ENCODE measurements around the gene RAB13.

Gene RAB13

GRCh38 chr1:153977250-153978240 lies 8.6 kb downstream of the RAB13 start, which contains the start of gene JTB:
JTB (minus strand) TSS chr1:153977674; CDS start chr1:153977252, 422 bp downstream.
- DNase-seq: peak; percentile 90

DNA sequence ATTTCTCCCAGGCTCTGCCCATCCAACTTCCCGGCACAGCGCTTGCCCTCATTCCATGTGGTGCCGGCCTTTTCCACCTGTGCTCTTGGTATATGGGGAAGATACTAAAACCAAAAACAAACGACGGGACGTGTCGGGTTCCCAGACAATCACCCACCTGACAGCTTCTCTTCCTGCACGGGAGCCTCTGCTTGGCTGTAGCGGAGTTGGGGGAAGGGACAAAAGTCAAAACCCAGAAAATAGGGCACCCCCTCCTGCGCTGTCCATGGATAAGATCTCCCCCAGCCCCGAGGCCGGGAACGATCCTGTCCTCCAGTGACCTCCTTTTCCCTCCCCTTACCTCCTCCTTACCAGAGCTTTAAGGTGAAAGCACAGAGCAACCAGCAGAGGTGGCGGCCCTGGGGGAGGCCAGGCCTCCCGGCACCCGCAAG lies 9.3 kb downstream of the RAB13 start:
- DNase-seq: no peak

DNA sequence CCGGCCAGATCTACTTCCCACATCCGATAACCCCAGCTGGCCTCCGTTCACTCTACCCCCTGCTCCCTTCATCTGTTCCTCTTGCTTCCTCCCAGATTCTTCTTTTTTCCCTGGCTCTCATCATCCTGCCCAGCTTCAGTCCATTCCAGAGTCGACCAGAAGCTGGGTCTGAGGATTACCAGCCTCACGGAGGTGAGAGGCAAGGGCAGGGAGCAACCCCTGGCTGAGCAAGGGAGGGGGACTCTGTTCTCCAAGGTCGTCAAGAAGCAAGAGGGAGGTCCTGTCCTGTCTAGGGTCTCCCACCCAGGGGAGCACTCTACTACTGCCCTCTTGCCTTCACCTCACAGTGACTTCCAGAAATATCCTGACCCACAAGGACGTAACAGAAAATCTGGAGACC lies 12.6 kb downstream of the RAB13 start:
- no peak for DNase-seq

DNA sequence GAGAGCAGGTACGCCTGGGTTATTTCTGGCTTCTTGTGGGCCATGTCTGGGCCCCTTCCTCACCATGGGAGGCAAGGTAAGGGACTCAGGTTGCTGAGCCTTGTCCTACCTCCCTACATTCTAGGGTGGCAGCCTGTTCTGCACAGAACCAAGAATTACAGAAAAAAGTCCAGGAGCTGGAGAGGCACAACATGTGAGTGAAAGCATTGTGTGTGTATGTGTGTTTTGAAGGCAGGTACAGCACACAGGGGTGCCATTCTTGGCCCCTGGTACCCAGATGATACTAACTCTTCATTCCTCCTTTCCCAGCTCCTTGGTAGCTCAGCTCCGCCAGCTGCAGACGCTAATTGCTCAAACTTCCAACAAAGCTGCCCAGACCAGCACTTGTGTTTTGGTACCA lies 13.1 kb downstream of the RAB13 start:
- DNase-seq: no peak

GRCh38 chr1:153970346-153970745 lies 15.8 kb downstream of the RAB13 start:
- no peak for DNase-seq

GRCh38 chr1:153968972-153969371 lies 17.2 kb downstream of the RAB13 start:
- DNase-seq: no peak

DNA sequence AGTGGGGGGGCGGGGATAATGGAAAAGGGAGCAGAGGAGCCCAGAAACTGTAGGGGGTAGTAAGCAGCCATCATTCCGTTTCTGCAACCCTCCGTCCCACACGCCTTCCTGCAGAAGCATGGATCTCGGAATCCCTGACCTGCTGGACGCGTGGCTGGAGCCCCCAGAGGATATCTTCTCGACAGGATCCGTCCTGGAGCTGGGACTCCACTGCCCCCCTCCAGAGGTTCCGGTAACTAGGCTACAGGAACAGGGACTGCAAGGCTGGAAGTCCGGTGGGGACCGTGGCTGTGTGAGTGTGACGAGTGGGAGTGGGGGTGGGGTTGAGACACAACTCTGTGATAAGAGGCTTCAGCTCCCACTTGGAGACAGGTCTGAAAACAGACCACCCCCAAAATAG lies 17.7 kb downstream of the RAB13 start:
- DNase-seq: no peak

- DNase-seq: no peak
Measured at GRCh38 chr1:153968000-153968363, 18.2 kb downstream of the RAB13 start.

DNA sequence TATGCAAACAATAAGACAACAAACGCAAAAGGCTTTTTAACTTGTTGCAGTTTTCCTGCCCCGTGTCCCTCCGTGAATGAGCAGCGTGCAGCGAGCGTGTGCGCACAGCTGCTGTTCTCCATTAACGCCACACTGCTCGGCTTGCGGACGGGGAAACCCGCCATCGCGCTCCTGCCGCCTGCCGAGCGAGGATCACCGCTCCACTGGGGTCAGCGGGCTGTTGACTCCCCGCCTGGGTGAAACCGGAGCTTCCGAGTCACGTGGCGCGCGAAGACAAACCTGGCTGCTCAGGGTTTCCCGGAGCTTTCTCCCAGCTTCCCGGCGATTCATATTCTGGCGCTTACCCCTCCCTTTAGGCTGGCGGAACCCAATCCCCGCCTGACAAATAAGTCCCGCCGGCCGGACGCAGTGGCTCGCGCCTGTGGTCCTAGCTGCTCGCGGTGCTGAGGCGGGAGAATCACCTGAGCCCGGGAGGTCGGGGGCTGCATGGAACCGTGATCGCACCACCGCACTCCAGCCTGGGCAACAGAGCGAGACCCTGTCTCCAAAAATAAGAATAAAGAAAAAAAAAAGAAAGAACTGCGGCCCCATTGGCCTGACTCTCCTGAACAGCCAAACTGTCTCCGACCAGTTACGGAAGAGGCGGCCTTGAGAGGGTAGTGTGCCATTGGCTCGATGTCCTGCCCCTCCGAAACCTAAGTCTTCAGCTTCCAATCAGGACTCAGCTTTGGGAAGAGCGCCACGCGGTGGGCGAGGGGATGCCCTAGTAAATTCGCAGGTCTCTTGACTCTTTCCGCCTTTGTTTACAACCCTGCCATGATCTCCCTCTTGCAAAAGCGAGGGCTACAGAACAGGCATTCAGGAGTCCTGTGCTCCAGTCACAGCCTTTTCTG lies 18.8 kb downstream of the RAB13 start, which contains the start of gene CREB3L4:
CREB3L4 (plus strand) TSS at position 796 of the 893 bp plus-strand sequence. CDS start 624 bp downstream, outside the sequence.
- DNase-seq: peak; percentile 92

GRCh38 chr1:153963850-153964331 lies 22.2 kb downstream of the RAB13 start:
- no peak for DNase-seq

- peak; percentile 90 for DNase-seq
Measured at GRCh38 chr1:153963030-153963849, 22.9 kb downstream of the RAB13 start, which contains the start of gene SLC39A1. SLC39A1 (minus strand) TSS chr1:153963537; CDS start chr1:153962715, 822 bp downstream.

GRCh38 chr1:153962088-153963029 lies 23.8 kb downstream of the RAB13 start:
- no peak for DNase-seq

GRCh38 chr1:153961421-153961820 lies 24.7 kb downstream of the RAB13 start:
- DNase-seq: no peak

GRCh38 chr1:153960206-153960605 lies 25.9 kb downstream of the RAB13 start:
- DNase-seq: no peak

GRCh38 chr1:153959454-153959853 lies 26.7 kb downstream of the RAB13 start:
- DNase-seq: no peak

DNA sequence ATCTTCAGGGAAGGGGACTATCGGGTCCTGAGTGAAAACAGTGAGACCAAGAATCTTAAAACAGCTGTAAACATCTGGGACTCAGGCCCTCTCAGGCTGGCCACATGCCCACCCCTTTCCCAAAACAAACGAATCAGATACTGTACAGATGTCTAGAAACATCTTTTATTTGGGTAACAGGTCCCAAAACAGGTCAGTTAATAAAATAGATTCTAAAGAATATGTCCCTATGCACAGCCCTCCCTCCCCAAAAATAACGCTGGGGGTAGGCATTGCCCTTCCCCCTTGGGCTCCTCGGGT lies 27.2 kb downstream of the RAB13 start:
- no peak for DNase-seq

DNA sequence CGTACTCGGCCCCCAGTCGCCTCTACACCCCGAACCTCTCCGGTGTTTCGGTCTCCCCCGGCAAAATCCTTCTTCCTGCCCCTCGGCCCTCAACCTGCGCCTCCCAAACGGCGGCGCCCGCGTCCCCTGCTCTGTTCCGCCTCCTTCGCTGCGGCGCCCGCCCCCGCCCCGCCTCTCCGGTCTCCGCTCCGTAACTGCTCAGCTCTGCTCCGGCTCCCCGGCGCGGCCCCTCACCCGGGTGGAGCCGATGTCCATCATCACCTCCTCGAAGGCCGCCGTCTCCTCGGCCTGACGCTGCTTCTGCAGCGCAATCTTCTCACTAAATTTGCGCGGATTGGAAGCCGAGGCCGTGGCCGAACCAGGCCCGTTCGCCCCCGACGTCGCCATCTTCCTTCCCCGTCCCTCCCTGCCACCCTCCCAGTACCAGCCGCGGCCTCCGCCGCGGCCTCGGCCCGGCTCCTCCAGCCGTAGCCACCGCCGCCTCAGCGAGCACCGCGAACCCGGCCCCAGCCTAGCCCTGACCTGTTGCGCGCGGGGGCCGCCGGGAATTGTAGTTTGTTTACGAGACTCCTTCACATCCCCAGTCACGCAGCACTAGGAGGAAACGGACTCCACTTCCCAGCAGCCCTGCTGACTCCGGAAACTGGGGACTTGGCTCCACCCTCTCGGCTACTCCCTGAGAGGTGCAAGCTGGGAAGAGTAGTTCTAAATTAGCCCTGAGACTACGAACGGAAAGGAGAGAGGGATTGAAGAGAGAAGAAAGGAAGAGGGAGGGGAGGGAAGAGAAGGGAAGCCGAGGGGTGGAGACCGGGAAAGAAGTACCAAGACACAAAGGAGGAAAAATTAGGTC lies 27.8 kb downstream of the RAB13 start, which contains the start of gene CRTC2:
CRTC2 (minus strand) TSS at position 502 of the 850 bp plus-strand sequence; CDS start at position 387, 115 bp downstream.
- peak; percentile 93 for DNase-seq

- no peak for DNase-seq
Measured at GRCh38 chr1:153957744-153958110, 28.4 kb downstream of the RAB13 start.

DNA sequence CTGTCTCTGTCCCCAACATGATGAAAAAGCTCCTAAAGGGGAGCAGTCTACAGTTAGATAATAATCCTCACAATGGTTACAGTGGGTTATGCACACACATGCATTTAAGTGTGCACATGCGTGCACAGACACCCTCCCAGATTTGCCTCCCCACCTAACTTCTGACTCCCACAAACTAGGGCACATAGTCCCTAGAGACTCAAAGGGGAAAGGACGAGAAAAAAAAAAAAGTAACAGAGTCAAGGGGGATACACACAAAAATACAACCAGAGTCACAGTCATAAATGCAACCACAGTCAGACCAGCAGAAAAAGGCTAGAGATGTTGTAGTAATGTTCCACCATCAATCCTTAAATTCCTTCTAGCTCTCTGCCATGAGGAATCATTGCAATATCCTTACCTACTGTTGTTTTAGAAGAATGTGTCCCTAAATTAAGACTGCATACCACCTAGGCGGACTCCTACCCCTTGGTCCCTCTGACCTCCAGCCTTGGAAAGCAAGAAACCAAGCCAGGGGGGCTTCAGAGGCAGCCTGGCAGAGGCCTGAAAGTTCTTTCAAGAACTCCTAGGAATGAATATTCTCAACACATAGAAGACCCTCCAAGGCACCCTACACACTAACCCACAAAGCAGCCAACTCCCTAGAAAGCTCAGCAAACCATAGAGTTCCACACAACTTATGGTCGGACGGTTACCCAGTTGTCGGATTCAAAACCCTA lies 29.0 kb downstream of the RAB13 start:
- DNase-seq: no peak
